GM12875 (cell line): ENCODE data around the gene VPS25.

ENCODE experiments used
- H3K4me3 ChIP-seq: one replicate; pipeline ENCODE4 v1.5.1; 2011; ENCODE audit warnings: low read depth, low read length, control low read depth
- CTCF ChIP-seq: IDR thresholded peaks from 2 replicates; pipeline ENCODE4 v1.5.1; 2011; ENCODE audit warnings: low read depth, mild to moderate bottlenecking, control low read depth, inconsistent platforms, low read length, moderate library complexity, borderline replicate concordance; ENCODE audit not compliant: insufficient read depth

VPS25 gene

GRCh38 chr17:42774066-42774745, 957 bp downstream of the VPS25 start:
- peak overlapping the region; percentile 71 for H3K4me3 ChIP-seq
- no peak for TF ChIP-seq CTCF

DNA sequence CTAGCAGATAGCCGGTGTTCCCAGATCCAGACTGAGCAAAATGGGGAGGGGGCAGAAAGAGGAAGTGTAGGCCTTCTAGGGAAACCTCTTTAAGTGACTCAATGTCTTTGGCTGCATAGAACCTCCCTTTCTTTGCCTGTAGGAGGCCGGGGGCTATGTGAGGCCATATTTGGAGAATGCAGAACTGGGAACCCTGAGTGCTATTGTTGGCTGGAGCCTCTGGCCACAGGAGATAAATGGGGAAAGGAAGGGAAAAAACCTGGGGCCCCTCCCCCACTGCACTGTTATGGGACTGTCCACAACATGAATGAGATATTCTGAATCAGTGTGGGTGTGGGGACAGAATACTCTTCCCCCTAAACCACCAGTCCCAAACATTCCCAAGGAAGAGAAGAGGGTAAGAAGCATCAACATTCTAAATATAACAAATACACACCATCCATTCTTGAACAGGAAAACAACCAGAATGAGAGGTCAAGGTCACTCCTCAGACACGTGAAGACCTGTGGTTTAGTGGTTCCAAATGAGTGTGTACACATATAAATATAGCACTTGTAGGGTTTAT, 2.4 kb downstream of the VPS25 start:
- no peak for TF ChIP-seq CTCF
- no peak overlapping the region for H3K4me3 ChIP-seq

DNA sequence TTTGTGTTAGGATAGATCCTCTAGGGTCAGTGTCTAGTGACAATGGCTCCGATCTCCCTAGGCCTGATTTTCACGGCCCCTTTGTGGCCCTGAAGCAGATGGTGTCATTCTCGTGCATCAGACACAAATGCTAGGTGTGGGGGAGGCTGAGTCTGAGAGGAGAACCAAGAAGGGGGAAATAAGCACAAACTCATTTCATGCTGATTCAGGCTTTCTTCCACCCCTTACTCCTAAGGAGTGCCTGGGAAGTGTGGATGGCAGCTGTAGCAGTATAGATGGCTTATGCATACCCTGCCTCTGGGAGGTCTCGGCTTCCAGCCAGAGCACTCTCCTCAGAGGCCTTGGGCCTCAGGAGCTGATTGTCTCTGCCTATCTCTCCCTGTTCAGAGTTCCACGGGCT, 5.3 kb downstream of the VPS25 start:
- no peak overlapping the region for H3K4me3 ChIP-seq
- no peak for TF ChIP-seq CTCF

- no peak overlapping the region for H3K4me3 ChIP-seq
- TF ChIP-seq CTCF: no peak
Measured at GRCh38 chr17:42779304-42779935, 6.2 kb downstream of the VPS25 start.

DNA sequence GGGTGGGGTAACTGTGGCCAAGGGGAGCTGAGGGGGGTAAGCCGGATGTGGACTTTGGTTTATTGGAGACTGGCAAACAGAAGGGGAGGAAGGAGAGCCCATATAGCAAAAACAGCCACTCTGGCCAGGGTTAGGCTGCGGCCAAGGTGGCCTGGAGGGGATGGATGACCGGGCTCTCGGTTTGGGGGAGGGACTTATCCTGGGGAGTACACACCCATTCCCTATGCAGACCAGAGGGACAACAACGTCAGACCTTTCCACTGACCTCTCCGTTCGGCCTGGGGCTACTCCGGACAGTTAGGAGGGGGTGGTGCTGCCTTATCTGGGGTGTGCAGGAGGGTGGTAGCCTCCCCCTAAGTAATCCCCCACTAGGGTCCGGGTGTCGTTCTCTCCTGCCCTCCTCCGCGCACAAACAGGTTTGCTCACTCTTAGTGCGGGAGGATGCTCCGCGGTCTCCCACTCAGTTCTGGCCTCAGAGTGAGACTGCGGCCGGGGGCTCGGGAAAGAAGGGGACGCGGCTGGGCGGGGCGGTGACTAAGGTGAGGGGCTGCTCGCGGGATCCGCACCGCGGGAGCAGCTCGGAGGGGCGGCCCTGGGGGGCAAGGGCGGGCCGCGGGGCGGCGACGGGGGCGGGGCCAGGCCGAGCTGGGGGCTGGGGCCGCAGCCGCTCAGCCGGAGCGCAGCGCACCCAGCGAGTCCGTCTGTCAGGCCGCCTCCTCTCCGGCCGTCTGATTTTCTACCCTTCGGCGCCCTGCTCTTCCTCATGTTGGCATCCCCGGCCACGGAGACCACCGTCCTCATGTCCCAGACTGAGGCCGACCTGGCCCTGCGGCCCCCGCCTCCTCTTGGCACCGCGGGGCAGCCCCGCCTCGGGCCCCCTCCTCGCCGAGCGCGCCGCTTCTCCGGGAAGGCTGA, 6.9 kb downstream of the VPS25 start, which contains the start of gene WNK4:
WNK4 (plus strand) TSS at position 675 of the 915 bp plus-strand sequence; CDS start at position 764, 89 bp downstream.
- no peak within 1 kb of the TSS for H3K4me3 ChIP-seq
- TF ChIP-seq CTCF: no peak

GRCh38 chr17:42780851-42781638, 7.8 kb downstream of the VPS25 start:
- TF ChIP-seq CTCF: no peak
- H3K4me3 ChIP-seq: no peak overlapping the region
